ENCODE results near the gene SLC1A7. TPM values are rescaled to one million over a fixed set of nuclear protein-coding genes. Genes with fewer than 3 reads are reported as not detected.

Gene SLC1A7
- total and polyA plus RNA-seq, 2 experiments from 2014 or later, result not detected

GRCh38 chr1:53182716-53183094 lies 40.3 kb upstream of the SLC1A7 start:
- Histone ChIP-seq H3K4me3 (no peak overlapping the region), H3K9me2 (replicated peaks; ENCODE audit: insufficient read depth) (no peaks in the 10 kb centered on the region), H3K36me3 (replicated peaks; ENCODE audit: insufficient read depth, low read depth) (no peaks in the 10 kb centered on the region), H3K79me2 (no peaks in the 10 kb centered on the region), H3K4me1 (ENCODE audit: insufficient read depth) (peaks cover 36% of the 10 kb centered on the region), H3K27me3 (no peaks in the 10 kb centered on the region), H4K20me1 (ENCODE audit: insufficient read depth, poor library complexity, severe bottlenecking) (no peaks in the 10 kb centered on the region), H2AFZ (no peak overlapping the region), H3K27ac (peak overlapping the region; percentile 88), H3K9me3 (ENCODE audit: low read depth) (no peaks in the 10 kb centered on the region), H3K4me2 (peak overlapping the region; percentile 39)
- DNase-seq (ENCODE audit: low spot score), result no peak
- 73% methylated on average over 3 of the region's 3 CpGs for WGBS (ENCODE audit: low lambda C conversion rate, missing lambda C conversion rate)
- TF ChIP-seq EZH2 (IDR thresholded peaks at IDR 0.05; ENCODE audit: borderline replicate concordance) (no peak), EZH2phosphoT487 (IDR thresholded peaks at IDR 0.05; ENCODE audit: low read depth, severe bottlenecking, unreplicated experiment) (no peak), CTCF (IDR thresholded peaks at IDR 0.05; ENCODE audit: poor library complexity) (no peak)

GRCh38 chr1:53182111-53182593 lies 39.7 kb upstream of the SLC1A7 start:
- H2AFZ ChIP-seq, result no peak overlapping the region
- no peak overlapping the region for H3K4me2 ChIP-seq
- H4K20me1 ChIP-seq (ENCODE audit: insufficient read depth, poor library complexity, severe bottlenecking), result no peaks in the 10 kb centered on the region
- H3K27me3 ChIP-seq, result no peaks in the 10 kb centered on the region
- peak; percentile 88 for DNase-seq (ENCODE audit: low spot score)
- H3K4me3 ChIP-seq, result no peak overlapping the region
- no peaks in the 10 kb centered on the region for H3K79me2 ChIP-seq
- peaks cover 38% of the 10 kb centered on the region for H3K4me1 ChIP-seq (ENCODE audit: insufficient read depth)
- peak overlapping the region; percentile 88 for H3K27ac ChIP-seq
- no peak for TF ChIP-seq EZH2 (IDR thresholded peaks at IDR 0.05; ENCODE audit: borderline replicate concordance)
- no peak for TF ChIP-seq EZH2phosphoT487 (IDR thresholded peaks at IDR 0.05; ENCODE audit: low read depth, severe bottlenecking, unreplicated experiment)
- peak; percentile 80 for TF ChIP-seq CTCF (IDR thresholded peaks at IDR 0.05; ENCODE audit: poor library complexity)
- WGBS (ENCODE audit: low lambda C conversion rate, missing lambda C conversion rate), result 37% methylated on average over 16 of the region's 16 CpGs
- no peaks in the 10 kb centered on the region for H3K9me2 ChIP-seq (replicated peaks; ENCODE audit: insufficient read depth)
- no peaks in the 10 kb centered on the region for H3K9me3 ChIP-seq (ENCODE audit: low read depth)
- no peaks in the 10 kb centered on the region for H3K36me3 ChIP-seq (replicated peaks; ENCODE audit: insufficient read depth, low read depth)

- 95% methylated on average over 5 of the region's 5 CpGs for WGBS (ENCODE audit: low lambda C conversion rate, missing lambda C conversion rate)
- H3K27ac ChIP-seq, result no peak overlapping the region
- H3K9me3 ChIP-seq (ENCODE audit: low read depth), result no peaks in the 10 kb centered on the region
- no peaks in the 10 kb centered on the region for H3K36me3 ChIP-seq (replicated peaks; ENCODE audit: insufficient read depth, low read depth)
- peaks cover 50% of the 10 kb centered on the region for H3K4me1 ChIP-seq (ENCODE audit: insufficient read depth)
- no peak for TF ChIP-seq EZH2 (IDR thresholded peaks at IDR 0.05; ENCODE audit: borderline replicate concordance)
- TF ChIP-seq EZH2phosphoT487 (IDR thresholded peaks at IDR 0.05; ENCODE audit: low read depth, severe bottlenecking, unreplicated experiment), result no peak
- TF ChIP-seq CTCF (IDR thresholded peaks at IDR 0.05; ENCODE audit: poor library complexity), result no peak
- H2AFZ ChIP-seq, result no peak overlapping the region
- H3K27me3 ChIP-seq, result no peaks in the 10 kb centered on the region
- no peaks in the 10 kb centered on the region for H4K20me1 ChIP-seq (ENCODE audit: insufficient read depth, poor library complexity, severe bottlenecking)
- H3K9me2 ChIP-seq (replicated peaks; ENCODE audit: insufficient read depth), result no peaks in the 10 kb centered on the region
- H3K79me2 ChIP-seq, result no peaks in the 10 kb centered on the region
- no peak overlapping the region for H3K4me3 ChIP-seq
- DNase-seq (ENCODE audit: low spot score), result no peak
- H3K4me2 ChIP-seq, result no peak overlapping the region
These were observed 38.5 kb upstream of the SLC1A7 start for GRCh38 chr1:53180951-53181350.

GRCh38 chr1:53180226-53180625 lies 37.8 kb upstream of the SLC1A7 start:
- Histone ChIP-seq H3K4me2 (no peak overlapping the region), H3K27ac (no peak overlapping the region), H3K9me2 (replicated peaks; ENCODE audit: insufficient read depth) (no peaks in the 10 kb centered on the region), H3K4me3 (no peak overlapping the region), H3K36me3 (replicated peaks; ENCODE audit: insufficient read depth, low read depth) (no peaks in the 10 kb centered on the region), H3K9me3 (ENCODE audit: low read depth) (no peaks in the 10 kb centered on the region), H3K79me2 (no peaks in the 10 kb centered on the region), H3K27me3 (no peaks in the 10 kb centered on the region), H2AFZ (no peak overlapping the region), H4K20me1 (ENCODE audit: insufficient read depth, poor library complexity, severe bottlenecking) (no peaks in the 10 kb centered on the region), H3K4me1 (ENCODE audit: insufficient read depth) (peaks cover 55% of the 10 kb centered on the region)
- 86% methylated on average over 2 of the region's 2 CpGs for WGBS (ENCODE audit: low lambda C conversion rate, missing lambda C conversion rate)
- TF ChIP-seq CTCF (IDR thresholded peaks at IDR 0.05; ENCODE audit: poor library complexity) (no peak), EZH2phosphoT487 (IDR thresholded peaks at IDR 0.05; ENCODE audit: low read depth, severe bottlenecking, unreplicated experiment) (no peak), EZH2 (IDR thresholded peaks at IDR 0.05; ENCODE audit: borderline replicate concordance) (no peak)
- DNase-seq (ENCODE audit: low spot score), result no peak
